ENCODE data around the gene GRID1.

Gene GRID1

GRCh38 chr10:86336341-86336740, 30.3 kb downstream of the GRID1 start:
- no peak for DNase-seq (ENCODE audit: low spot score)

- DNase-seq (ENCODE audit: low spot score), result no peak
Observed at GRCh38 chr10:86335831-86336230, 30.8 kb downstream of the GRID1 start.

GRCh38 chr10:86335257-86335656, 31.3 kb downstream of the GRID1 start:
- no peak for DNase-seq (ENCODE audit: low spot score)

GRCh38 chr10:86334488-86335085, 32.0 kb downstream of the GRID1 start:
- no peak for DNase-seq (ENCODE audit: low spot score)

- DNase-seq (ENCODE audit: low spot score), result no peak
Observed at GRCh38 chr10:86333826-86334487, 32.6 kb downstream of the GRID1 start.

- no peak for DNase-seq (ENCODE audit: low spot score)
Observed at GRCh38 chr10:86331861-86332260, 34.7 kb downstream of the GRID1 start.

GRCh38 chr10:86330778-86331763, 35.5 kb downstream of the GRID1 start:
- no peak for DNase-seq (ENCODE audit: low spot score)

- DNase-seq (ENCODE audit: low spot score), result no peak
Observed at GRCh38 chr10:86329896-86330680, 36.5 kb downstream of the GRID1 start.

- DNase-seq (ENCODE audit: low spot score), result no peak
Observed at GRCh38 chr10:86329093-86329710, 37.4 kb downstream of the GRID1 start.

GRCh38 chr10:86327954-86328725, 38.5 kb downstream of the GRID1 start:
- no peak for DNase-seq (ENCODE audit: low spot score)

GRCh38 chr10:86325158-86325557, 41.4 kb downstream of the GRID1 start:
- DNase-seq (ENCODE audit: low spot score), result no peak

- DNase-seq (ENCODE audit: low spot score), result no peak
Observed at GRCh38 chr10:86321568-86321967, 45.0 kb downstream of the GRID1 start.

GRCh38 chr10:86319676-86320075, 46.9 kb downstream of the GRID1 start:
- no peak for DNase-seq (ENCODE audit: low spot score)

GRCh38 chr10:86317949-86318725, 48.5 kb downstream of the GRID1 start:
- no peak for DNase-seq (ENCODE audit: low spot score)

- no peak for DNase-seq (ENCODE audit: low spot score)
Observed at GRCh38 chr10:86316990-86317389, 49.6 kb downstream of the GRID1 start.

GRCh38 chr10:86316274-86316835, 50.2 kb downstream of the GRID1 start:
- no peak for DNase-seq (ENCODE audit: low spot score)

GRCh38 chr10:86315549-86315942, 51.0 kb downstream of the GRID1 start:
- DNase-seq (ENCODE audit: low spot score), result no peak

GRCh38 chr10:86314616-86315548, 51.7 kb downstream of the GRID1 start:
- no peak for DNase-seq (ENCODE audit: low spot score)
